ENCODE data around the gene PRKCE.

Gene PRKCE

GRCh38 chr2:46167406-46167805 is 515.9 kb downstream of the PRKCE start:
- H3K4me3 ChIP-seq (ENCODE audit: low read depth, low read length), result no peak overlapping the region
- TF ChIP-seq CTCF (IDR thresholded peaks at IDR 0.05; ENCODE audit: low read depth, low read length, missing control alignments), result no peak
- DNase-seq (ENCODE audit: low read depth), result no peak

- no peak for TF ChIP-seq CTCF (IDR thresholded peaks at IDR 0.05; ENCODE audit: low read depth, low read length, missing control alignments)
- DNase-seq (ENCODE audit: low read depth), result no peak
- no peak overlapping the region for H3K4me3 ChIP-seq (ENCODE audit: low read depth, low read length)
These were observed 516.4 kb downstream of the PRKCE start for GRCh38 chr2:46167924-46168323.

GRCh38 chr2:46169467-46169866 is 518.0 kb downstream of the PRKCE start:
- DNase-seq (ENCODE audit: low read depth), result no peak
- TF ChIP-seq CTCF (IDR thresholded peaks at IDR 0.05; ENCODE audit: low read depth, low read length, missing control alignments), result no peak
- no peak overlapping the region for H3K4me3 ChIP-seq (ENCODE audit: low read depth, low read length)

GRCh38 chr2:46170026-46170425 is 518.6 kb downstream of the PRKCE start:
- no peak for DNase-seq (ENCODE audit: low read depth)
- TF ChIP-seq CTCF (IDR thresholded peaks at IDR 0.05; ENCODE audit: low read depth, low read length, missing control alignments), result no peak
- H3K4me3 ChIP-seq (ENCODE audit: low read depth, low read length), result no peak overlapping the region

- TF ChIP-seq CTCF (IDR thresholded peaks at IDR 0.05; ENCODE audit: low read depth, low read length, missing control alignments), result no peak
- DNase-seq (ENCODE audit: low read depth), result no peak
These were observed 519.3 kb downstream of the PRKCE start for GRCh38 chr2:46170611-46171350.

GRCh38 chr2:46171411-46171953 is 520.0 kb downstream of the PRKCE start:
- no peak for DNase-seq (ENCODE audit: low read depth)
- no peak overlapping the region for H3K4me3 ChIP-seq (ENCODE audit: low read depth, low read length)
- no peak for TF ChIP-seq CTCF (IDR thresholded peaks at IDR 0.05; ENCODE audit: low read depth, low read length, missing control alignments)

More at GRCh38 chr2:46170611-46171350, 519.3 kb downstream of the PRKCE start:
- H3K4me3 ChIP-seq (ENCODE audit: low read depth, low read length), result no peak overlapping the region
